ENCODE results near the gene ZNF223. TPM values are rescaled to one million over a fixed set of nuclear protein-coding genes. Genes with fewer than 3 reads are reported as not detected.
A peak's percentile ranks its signal among the peaks of the same experiment; 100 is the strongest.

Gene ZNF223
- total and polyA plus RNA-seq, 10 donors, result 2.7 to 9.9 (median 5.8) TPM

DNA sequence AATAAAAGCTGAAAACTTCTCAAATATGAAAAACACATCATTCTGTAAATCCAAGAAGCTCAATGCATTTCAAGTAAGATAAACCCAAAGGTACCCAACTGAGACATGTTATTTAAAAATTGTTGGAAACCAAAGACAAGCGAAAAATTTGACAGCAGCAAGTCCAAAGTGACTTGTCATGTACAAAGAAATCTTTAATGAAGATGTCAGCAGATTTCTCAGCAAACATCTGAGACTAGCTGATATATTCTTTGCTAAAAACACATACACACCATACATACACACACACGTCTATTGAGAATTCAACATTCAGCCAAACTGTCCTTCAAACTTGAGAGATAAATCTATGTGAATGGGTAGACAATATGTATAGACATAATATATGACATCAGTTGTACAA is 32.3 kb upstream of the ZNF223 start:
- Histone ChIP-seq H3K4me3 (no peak overlapping the region), H3K27ac (no peak overlapping the region), H3K9me3 (peaks cover 0 to 73% (median 53%) of the 10 kb centered on the region in 8 donors), H3K36me3 (no peaks in the 10 kb centered on the region), H3K4me1 (peaks cover 0 to under 1% (median under 1%) of the 10 kb centered on the region in 6 donors), H3K27me3 (replicated peaks in 1 of 7) (no peaks in the 10 kb centered on the region)
- DNase-seq, result no peak
- no peak for TF ChIP-seq POLR2AphosphoS5 (IDR thresholded peaks at IDR 0.05)
- no peak for TF ChIP-seq POLR2A (IDR thresholded peaks at IDR 0.05)
- TF ChIP-seq, protein P1, sequence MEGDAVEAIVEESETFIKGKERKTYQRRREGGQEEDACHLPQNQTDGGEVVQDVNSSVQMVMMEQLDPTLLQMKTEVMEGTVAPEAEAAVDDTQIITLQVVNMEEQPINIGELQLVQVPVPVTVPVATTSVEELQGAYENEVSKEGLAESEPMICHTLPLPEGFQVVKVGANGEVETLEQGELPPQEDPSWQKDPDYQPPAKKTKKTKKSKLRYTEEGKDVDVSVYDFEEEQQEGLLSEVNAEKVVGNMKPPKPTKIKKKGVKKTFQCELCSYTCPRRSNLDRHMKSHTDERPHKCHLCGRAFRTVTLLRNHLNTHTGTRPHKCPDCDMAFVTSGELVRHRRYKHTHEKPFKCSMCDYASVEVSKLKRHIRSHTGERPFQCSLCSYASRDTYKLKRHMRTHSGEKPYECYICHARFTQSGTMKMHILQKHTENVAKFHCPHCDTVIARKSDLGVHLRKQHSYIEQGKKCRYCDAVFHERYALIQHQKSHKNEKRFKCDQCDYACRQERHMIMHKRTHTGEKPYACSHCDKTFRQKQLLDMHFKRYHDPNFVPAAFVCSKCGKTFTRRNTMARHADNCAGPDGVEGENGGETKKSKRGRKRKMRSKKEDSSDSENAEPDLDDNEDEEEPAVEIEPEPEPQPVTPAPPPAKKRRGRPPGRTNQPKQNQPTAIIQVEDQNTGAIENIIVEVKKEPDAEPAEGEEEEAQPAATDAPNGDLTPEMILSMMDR (IDR thresholded peaks at IDR 0.05 in 8 of 11, conservative IDR thresholded peaks at IDR 0.05 in 3 of 11), result no peak
- intact Hi-C loops (cut with DNase I; ENCODE audit: low total_unique reads), result no loop called here
- 42 to 60% (median 52%) methylated on average over 2 of the region's 2 CpGs for WGBS, 5 donors

DNA sequence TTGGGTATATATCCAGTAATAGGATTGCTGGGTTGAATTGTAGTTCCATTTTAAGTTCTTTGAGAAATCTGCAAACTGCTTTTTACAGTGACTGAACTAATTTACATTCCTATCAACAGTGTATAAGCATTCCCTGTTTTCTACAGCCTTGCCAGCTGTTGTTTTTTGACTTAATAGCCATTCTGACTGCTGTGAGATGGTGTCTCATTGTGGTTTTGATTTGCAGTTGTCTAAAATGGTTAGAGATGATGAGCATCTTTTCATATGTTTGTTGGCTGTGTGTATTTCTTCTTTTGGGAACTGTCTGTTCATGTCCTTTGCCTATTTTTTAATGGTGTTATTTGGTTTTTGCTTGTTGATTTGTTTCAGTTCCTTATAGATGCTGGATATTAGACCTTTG is 30.6 kb upstream of the ZNF223 start:
- TF ChIP-seq, protein P1 (IDR thresholded peaks at IDR 0.05 in 8 of 11, conservative IDR thresholded peaks at IDR 0.05 in 3 of 11), result no peak
- TF ChIP-seq POLR2A (IDR thresholded peaks at IDR 0.05), result no peak
- TF ChIP-seq POLR2AphosphoS5 (IDR thresholded peaks at IDR 0.05), result no peak
- peaks cover 0 to 15% (median 13%) of the 10 kb centered on the region in 6 donors for H3K4me1 ChIP-seq
- intact Hi-C loops (cut with DNase I; ENCODE audit: low total_unique reads), result no loop called here
- no peaks in the 10 kb centered on the region for H3K36me3 ChIP-seq
- DNase-seq, result no peak
- H3K4me3 ChIP-seq, result no peak overlapping the region
- no peaks in the 10 kb centered on the region for H3K27me3 ChIP-seq (replicated peaks in 1 of 7)
- H3K27ac ChIP-seq, result no peak overlapping the region
- peaks cover 0 to 56% (median 36%) of the 10 kb centered on the region in 8 donors for H3K9me3 ChIP-seq

DNA sequence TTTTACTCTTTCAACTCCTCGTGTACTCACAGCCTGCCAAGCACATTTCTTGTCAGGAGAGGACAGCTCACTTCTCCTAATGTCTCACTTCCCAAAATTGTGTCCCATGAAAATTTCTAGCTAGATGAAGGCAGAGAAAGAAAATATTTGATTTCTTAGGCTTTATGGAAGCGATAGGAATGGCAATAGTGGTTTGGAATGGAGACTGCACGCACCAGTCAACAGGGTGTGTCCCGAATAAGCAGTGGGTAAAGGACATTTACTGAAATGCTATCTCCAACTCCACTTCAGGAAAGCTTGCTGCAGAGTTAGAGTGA is 27.0 kb upstream of the ZNF223 start:
- Histone ChIP-seq H3K27ac (peak overlapping the region in 7 of 8 donors; percentile 51 to 87 (median 74)), H3K36me3 (peaks cover 9 to 36% (median 32%) of the 10 kb centered on the region in 6 donors), H3K4me1 (peaks cover 0 to 20% (median 16%) of the 10 kb centered on the region in 6 donors), H3K9me3 (peaks cover 10 to 56% (median 39%) of the 10 kb centered on the region in 8 donors), H3K4me3 (peak overlapping the region; percentile 47 to 89 (median 70)), H3K27me3 (replicated peaks in 1 of 7) (no peaks in the 10 kb centered on the region)
- WGBS, 5 donors, result 44 to 50% (median 47%) methylated on average over 4 of the region's 4 CpGs
- intact Hi-C loops (cut with DNase I; ENCODE audit: low total_unique reads), result no loop called here
- TF ChIP-seq POLR2AphosphoS5 (IDR thresholded peaks at IDR 0.05) (no peak), POLR2A (IDR thresholded peaks at IDR 0.05) (no peak)
- TF ChIP-seq, protein P1 (IDR thresholded peaks at IDR 0.05 in 8 of 11, conservative IDR thresholded peaks at IDR 0.05 in 3 of 11), result no peak
- DNase-seq, result no peak

DNA sequence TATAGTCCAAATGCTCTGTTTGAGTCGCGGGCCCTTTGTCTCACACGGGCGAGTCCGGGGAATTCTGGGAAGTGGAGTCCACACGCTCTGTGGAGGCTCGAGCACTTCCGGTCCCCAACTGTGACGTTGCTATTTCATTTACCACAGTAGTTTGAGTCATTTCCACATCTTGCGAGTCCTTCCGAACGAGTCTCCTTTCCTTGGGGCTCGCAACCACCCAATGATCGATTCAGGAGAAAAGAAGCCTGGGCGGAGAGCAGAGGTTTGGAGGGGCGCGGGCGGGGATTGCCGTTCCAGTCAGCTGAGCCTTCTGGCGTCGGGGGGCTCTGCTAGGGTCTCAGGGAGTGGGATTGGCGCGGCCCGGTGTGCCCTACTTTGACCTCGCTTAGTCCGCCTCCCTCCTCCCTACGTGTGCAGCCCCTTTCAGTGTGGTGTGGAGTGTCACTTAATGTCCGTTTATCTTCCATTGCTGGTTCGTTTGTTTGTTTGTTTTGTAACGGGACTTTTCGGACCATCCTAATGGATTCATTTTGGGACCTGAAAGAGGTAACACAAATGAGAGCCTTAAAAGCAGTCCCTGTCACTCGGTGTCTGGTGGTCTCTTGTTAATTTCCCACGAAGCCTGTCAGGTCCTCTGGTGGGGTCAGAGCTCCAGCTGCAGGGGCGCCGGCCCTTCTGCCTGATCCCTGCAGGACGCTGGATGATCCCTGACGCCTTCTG is 26.5 kb upstream of the ZNF223 start, which contains the start of gene ZNF222:
Gene ZNF222 (plus strand): TSS at position 163 of the 720 bp plus-strand sequence. CDS start 58 bp downstream, at position 221.
- Histone ChIP-seq H3K9me3 (peaks cover 10 to 56% (median 40%) of the 10 kb centered on the region in 8 donors), H3K4me1 (peaks cover 0 to 20% (median 16%) of the 10 kb centered on the region in 6 donors), H3K36me3 (peaks cover 12 to 41% (median 37%) of the 10 kb centered on the region in 6 donors), H3K27me3 (replicated peaks in 1 of 7) (no peaks in the 10 kb centered on the region), H3K27ac (peak within 1 kb of the TSS in 7 of 8 donors; percentile 51 to 87 (median 74)), H3K4me3 (peak within 1 kb of the TSS; percentile 47 to 89 (median 70))
- WGBS, 5 donors, result 3 to 6% (median 3%) methylated on average over 30 to 37 of the region's 37 CpGs
- intact Hi-C loops (cut with DNase I; ENCODE audit: low total_unique reads), result no loop called here
- peak; percentile 94 for DNase-seq
- TF ChIP-seq POLR2AphosphoS5 (IDR thresholded peaks at IDR 0.05), result peak; percentile 53 to 78 (median 64)
- TF ChIP-seq, protein P1 (IDR thresholded peaks at IDR 0.05 in 8 of 11, conservative IDR thresholded peaks at IDR 0.05 in 3 of 11), result no peak

Measured in spleen (tissue), 11 donors.